GM19043 (cell line): ENCODE measurements around the gene ACOXL.
A peak's percentile ranks its signal among the peaks of the same experiment; 100 is the strongest.

Source experiments
- ATAC-seq: cut with Tn5 transposase; IDR thresholded peaks from one replicate; pipeline ENCODE4 v1.9.1; 2021; ENCODE audit warnings: low read depth; ENCODE audit not compliant: unreplicated experiment

Gene ACOXL

GRCh38 chr2:110718382-110718781, 14.0 kb upstream of the ACOXL start:
- ATAC-seq: no peak

- ATAC-seq: no peak
These were observed 13.4 kb upstream of the ACOXL start for GRCh38 chr2:110718990-110719389.

- no peak for ATAC-seq
These were observed 11.8 kb upstream of the ACOXL start for GRCh38 chr2:110720547-110720946.

GRCh38 chr2:110724820-110725219, 7.6 kb upstream of the ACOXL start:
- ATAC-seq: no peak

GRCh38 chr2:110725370-110725769, 7.0 kb upstream of the ACOXL start:
- ATAC-seq: no peak

GRCh38 chr2:110725859-110726258, 6.5 kb upstream of the ACOXL start:
- no peak for ATAC-seq

GRCh38 chr2:110726285-110726684, 6.1 kb upstream of the ACOXL start:
- ATAC-seq: no peak

GRCh38 chr2:110727923-110728322, 4.5 kb upstream of the ACOXL start:
- no peak for ATAC-seq

GRCh38 chr2:110729106-110729505, 3.3 kb upstream of the ACOXL start:
- no peak for ATAC-seq

- ATAC-seq: no peak
These were observed 1.3 kb upstream of the ACOXL start for GRCh38 chr2:110731064-110731463.

GRCh38 chr2:110735366-110735765, 3.0 kb downstream of the ACOXL start:
- ATAC-seq: no peak

GRCh38 chr2:110737783-110738182, 5.4 kb downstream of the ACOXL start:
- ATAC-seq: no peak

GRCh38 chr2:110740747-110741349, 8.5 kb downstream of the ACOXL start:
- no peak for ATAC-seq

GRCh38 chr2:110741491-110741980, 9.2 kb downstream of the ACOXL start:
- no peak for ATAC-seq

GRCh38 chr2:110742412-110742811, 10.0 kb downstream of the ACOXL start:
- no peak for ATAC-seq

GRCh38 chr2:110743600-110743999, 11.2 kb downstream of the ACOXL start:
- no peak for ATAC-seq

- no peak for ATAC-seq
These were observed 12.1 kb downstream of the ACOXL start for GRCh38 chr2:110744429-110744828.

- no peak for ATAC-seq
These were observed 12.7 kb downstream of the ACOXL start for GRCh38 chr2:110745048-110745447.

GRCh38 chr2:110746586-110747521, 14.5 kb downstream of the ACOXL start:
- ATAC-seq: no peak

- ATAC-seq: no peak
These were observed 15.4 kb downstream of the ACOXL start for GRCh38 chr2:110747522-110748488.

- ATAC-seq: peak; percentile 99
These were observed 16.1 kb downstream of the ACOXL start for GRCh38 chr2:110748489-110748867.
